Glutamatergic neuron (in vitro differentiated cells): Measurements from ENCODE around the gene NR6A1. TPM values are rescaled to one million over a fixed set of nuclear protein-coding genes. Genes with fewer than 3 reads are reported as not detected.

Experiments used
- DNase-seq: peaks from one replicate; pipeline ENCODE4 v3.0.0; 2022
- H3K27ac Mint-ChIP-seq: one replicate; pipeline ENCODE4 v1.8.0; 2020; ENCODE audit warnings: mild to moderate bottlenecking, mixed read lengths, inconsistent platforms; ENCODE audit not compliant: unreplicated experiment
- H3K27me3 Mint-ChIP-seq: one replicate; pipeline ENCODE4 v1.8.0; 2020; ENCODE audit warnings: mild to moderate bottlenecking, moderate library complexity, mixed read lengths, inconsistent platforms; ENCODE audit not compliant: unreplicated experiment
- H3K36me3 Mint-ChIP-seq: one replicate; pipeline ENCODE4 v1.8.0; 2020; ENCODE audit warnings: mild to moderate bottlenecking, mixed read lengths, inconsistent platforms; ENCODE audit not compliant: unreplicated experiment
- H3K4me1 Mint-ChIP-seq: one replicate; pipeline ENCODE4 v1.8.0; 2020; ENCODE audit warnings: mild to moderate bottlenecking, low read depth, mixed read lengths, inconsistent platforms; ENCODE audit not compliant: unreplicated experiment
- H3K4me3 Mint-ChIP-seq: one replicate; pipeline ENCODE4 v1.8.0; 2020; ENCODE audit warnings: mild to moderate bottlenecking, mixed read lengths, inconsistent platforms; ENCODE audit not compliant: unreplicated experiment
- H3K9me3 Mint-ChIP-seq: one replicate; pipeline ENCODE4 v1.8.0; 2020; ENCODE audit warnings: mild to moderate bottlenecking, moderate library complexity, mixed read lengths, inconsistent platforms; ENCODE audit not compliant: unreplicated experiment
- CTCF ChIP-seq: fragments of 200-600 bp; sonication (generic); IDR thresholded peaks from one replicate; pipeline ENCODE4 v1.5.0; 2021; ENCODE audit not compliant: partially characterized antibody, unreplicated experiment
- total RNA-seq: library from RNA; stranded (reverse); fragmentation: NEBNext Ultra II Directional; extraction: Animal tissue kit (Norgen Biotek cat#: 25700); gene quantifications from one replicate; pipeline ENCODE4 v1.2.1, GENCODE V29; 2021; ENCODE audit not compliant: unreplicated experiment

NR6A1 gene
- total RNA-seq, 1 donor from 2014 or later = 51.0 TPM

- no peak overlapping the region for H3K27ac Mint-ChIP-seq
- DNase-seq = no peak
- no peaks in the 10 kb centered on the region for H3K27me3 Mint-ChIP-seq
- H3K4me1 Mint-ChIP-seq = no peaks in the 10 kb centered on the region
- peaks cover 2% of the 10 kb centered on the region for H3K9me3 Mint-ChIP-seq
- TF ChIP-seq CTCF = no peak
- H3K4me3 Mint-ChIP-seq = no peak overlapping the region
- H3K36me3 Mint-ChIP-seq = no peaks in the 10 kb centered on the region
Measured at GRCh38 chr9:124631326-124631725, 139.8 kb downstream of the NR6A1 start.

GRCh38 chr9:124629600-124629999, 141.5 kb downstream of the NR6A1 start:
- H3K9me3 Mint-ChIP-seq = no peaks in the 10 kb centered on the region
- H3K27ac Mint-ChIP-seq = no peak overlapping the region
- no peaks in the 10 kb centered on the region for H3K27me3 Mint-ChIP-seq
- H3K4me1 Mint-ChIP-seq = no peaks in the 10 kb centered on the region
- TF ChIP-seq CTCF = no peak
- H3K4me3 Mint-ChIP-seq = no peak overlapping the region
- DNase-seq = no peak
- no peaks in the 10 kb centered on the region for H3K36me3 Mint-ChIP-seq

DNA sequence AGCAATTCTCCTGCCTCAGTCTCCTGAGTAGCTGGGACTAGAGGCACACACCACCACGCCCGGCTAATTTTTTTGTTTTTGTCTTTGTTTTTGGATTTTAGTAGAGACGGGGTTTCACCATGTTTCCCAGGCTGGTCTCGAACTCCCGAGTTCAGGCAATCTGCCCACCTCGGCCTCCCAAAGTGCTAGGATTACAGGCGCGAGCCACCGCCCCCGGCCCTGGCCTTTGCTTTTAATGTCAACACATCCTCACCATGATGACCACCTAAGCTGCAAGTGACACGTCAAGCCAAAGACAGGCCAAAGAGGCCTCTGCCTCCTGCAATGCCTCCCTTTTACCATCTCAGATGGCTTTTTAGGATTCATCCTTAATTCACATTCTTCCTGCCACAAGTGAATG, 142.4 kb downstream of the NR6A1 start:
- no peaks in the 10 kb centered on the region for H3K9me3 Mint-ChIP-seq
- no peak overlapping the region for H3K27ac Mint-ChIP-seq
- no peak for DNase-seq
- no peaks in the 10 kb centered on the region for H3K36me3 Mint-ChIP-seq
- H3K27me3 Mint-ChIP-seq = no peaks in the 10 kb centered on the region
- no peaks in the 10 kb centered on the region for H3K4me1 Mint-ChIP-seq
- TF ChIP-seq CTCF = no peak
- H3K4me3 Mint-ChIP-seq = no peak overlapping the region

- Mint-ChIP-seq H3K36me3 (no peaks in the 10 kb centered on the region), H3K4me3 (no peak overlapping the region), H3K4me1 (no peaks in the 10 kb centered on the region), H3K9me3 (no peaks in the 10 kb centered on the region), H3K27me3 (peaks cover 1% of the 10 kb centered on the region), H3K27ac (no peak overlapping the region)
- no peak for DNase-seq
- no peak for TF ChIP-seq CTCF
Measured at GRCh38 chr9:124626276-124626675, 144.8 kb downstream of the NR6A1 start.

DNA sequence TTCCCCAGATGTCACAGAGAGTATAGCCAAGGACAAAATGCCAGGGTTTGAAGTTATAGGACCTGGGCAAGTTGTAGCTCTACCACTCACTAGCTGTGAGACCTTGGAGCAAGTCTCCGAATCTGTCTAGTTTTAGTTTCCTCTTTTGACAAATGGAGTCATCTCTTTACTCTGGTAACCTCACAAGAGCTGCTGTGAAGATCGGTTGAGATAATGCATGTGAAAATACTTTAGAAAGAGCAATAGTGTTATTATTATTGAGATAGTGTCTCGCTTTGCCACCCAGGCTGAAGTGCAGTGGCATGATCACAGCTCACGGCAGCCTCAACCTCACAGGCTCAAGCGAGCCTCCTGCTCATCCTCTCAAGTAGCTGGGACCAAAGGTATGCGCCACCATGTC, 146.0 kb downstream of the NR6A1 start:
- peaks cover 1% of the 10 kb centered on the region for H3K27me3 Mint-ChIP-seq
- H3K9me3 Mint-ChIP-seq = no peaks in the 10 kb centered on the region

More for the DNA sequence above, 146.0 kb downstream of the NR6A1 start:
- Mint-ChIP-seq H3K4me3 (no peak overlapping the region), H3K36me3 (no peaks in the 10 kb centered on the region), H3K4me1 (no peaks in the 10 kb centered on the region), H3K27ac (no peak overlapping the region)
- TF ChIP-seq CTCF = no peak
- no peak for DNase-seq
